ENCODE measurements around the gene TMEM92.
"Not testable (repeated sequence)": the region's sequence is repeated elsewhere in the genome, so short reads cannot be mapped to it uniquely, and the experiment has no call there.

TMEM92 gene

DNA sequence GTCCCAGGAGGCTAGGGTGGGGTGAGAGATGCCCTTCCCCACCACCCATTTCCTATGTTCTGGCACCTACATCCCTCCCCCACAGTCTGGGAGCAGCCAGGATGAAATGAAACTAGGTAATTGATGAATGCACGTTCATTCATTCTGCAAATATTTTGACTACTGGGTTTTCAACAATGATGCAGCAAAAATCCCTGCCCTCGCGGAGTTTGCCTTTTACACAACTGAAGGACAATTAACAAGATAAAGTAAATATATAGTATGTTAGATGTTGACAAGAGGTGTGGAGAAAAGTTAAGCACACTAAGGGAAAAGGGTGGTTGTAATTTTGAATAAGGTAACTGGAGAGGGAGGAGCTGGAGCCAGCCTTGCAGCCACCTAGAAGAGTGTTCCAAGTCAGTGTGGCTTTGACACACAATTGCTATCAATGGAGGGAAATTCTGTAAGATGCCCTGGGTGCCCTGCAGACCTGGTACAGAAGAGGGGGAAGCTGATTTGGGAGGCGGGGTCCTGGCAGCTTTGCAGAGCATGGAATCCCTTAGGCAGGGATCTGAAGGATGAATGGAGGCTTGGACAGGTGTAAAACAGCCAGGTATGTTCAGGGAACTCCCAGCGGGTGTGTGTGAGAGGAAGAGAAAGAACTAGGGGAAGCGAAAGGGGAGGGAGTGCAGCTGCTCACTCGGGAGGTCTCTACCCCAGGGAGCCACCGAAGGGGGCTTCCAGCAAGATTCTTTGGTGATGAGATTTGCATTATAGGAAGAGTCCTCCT, 2.5 kb downstream of the TMEM92 start:
- DNase-seq (no peak), ATAC-seq (no peak)

- ATAC-seq (no peak), DNase-seq (no peak)
These were observed 3.1 kb downstream of the TMEM92 start for GRCh38 chr17:50277357-50277754.

DNA sequence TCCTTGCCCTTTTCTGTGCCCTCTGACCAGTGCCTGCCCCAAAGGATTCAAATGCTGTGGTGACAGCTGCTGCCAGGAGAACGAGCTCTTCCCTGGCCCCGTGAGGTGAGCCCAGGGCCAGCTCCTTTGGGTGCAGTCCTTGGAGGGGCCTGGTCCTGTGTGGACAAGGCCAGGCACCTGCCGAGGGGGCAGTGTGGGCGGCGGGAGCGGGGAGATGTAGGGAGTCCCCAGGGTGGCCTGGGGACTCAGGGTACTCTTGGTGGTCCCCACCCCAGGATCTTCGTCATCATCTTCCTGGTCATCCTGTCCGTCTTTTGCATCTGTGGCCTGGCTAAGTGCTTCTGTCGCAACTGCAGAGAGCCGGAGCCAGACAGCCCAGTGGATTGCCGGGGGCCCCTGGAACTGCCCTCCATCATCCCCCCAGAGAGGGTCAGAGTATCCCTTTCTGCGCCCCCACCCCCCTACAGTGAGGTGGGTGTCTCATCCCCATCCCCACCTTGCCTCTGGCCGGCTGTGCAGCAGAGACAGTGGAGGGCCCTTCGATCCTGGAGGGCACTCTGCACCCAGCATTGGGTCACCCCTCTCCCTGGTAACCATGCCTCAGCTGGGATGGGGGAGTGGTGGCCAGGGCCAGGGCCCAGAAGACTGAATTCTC, 4.4 kb downstream of the TMEM92 start:
- no peak for ATAC-seq
- DNase-seq, result no peak

DNA sequence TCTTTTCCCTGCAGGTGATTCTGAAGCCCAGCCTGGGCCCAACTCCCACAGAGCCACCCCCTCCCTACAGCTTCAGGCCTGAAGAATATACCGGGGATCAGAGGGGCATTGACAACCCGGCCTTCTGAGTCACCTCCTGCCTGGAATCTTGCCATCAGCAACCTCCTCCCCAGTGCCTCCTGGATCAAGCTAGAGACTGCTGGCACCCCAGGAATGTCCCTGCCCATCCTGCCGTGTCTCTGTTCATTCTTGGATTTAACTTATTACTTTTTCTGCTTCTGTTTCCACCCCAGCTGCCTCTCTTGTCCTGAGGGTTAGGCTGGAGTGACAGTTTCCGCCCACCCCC, 4.9 kb downstream of the TMEM92 start:
- DNase-seq (no peak), ATAC-seq (no peak)

- no peak for DNase-seq
- no peak for ATAC-seq
These were observed 5.4 kb downstream of the TMEM92 start for GRCh38 chr17:50279639-50280038.

DNA sequence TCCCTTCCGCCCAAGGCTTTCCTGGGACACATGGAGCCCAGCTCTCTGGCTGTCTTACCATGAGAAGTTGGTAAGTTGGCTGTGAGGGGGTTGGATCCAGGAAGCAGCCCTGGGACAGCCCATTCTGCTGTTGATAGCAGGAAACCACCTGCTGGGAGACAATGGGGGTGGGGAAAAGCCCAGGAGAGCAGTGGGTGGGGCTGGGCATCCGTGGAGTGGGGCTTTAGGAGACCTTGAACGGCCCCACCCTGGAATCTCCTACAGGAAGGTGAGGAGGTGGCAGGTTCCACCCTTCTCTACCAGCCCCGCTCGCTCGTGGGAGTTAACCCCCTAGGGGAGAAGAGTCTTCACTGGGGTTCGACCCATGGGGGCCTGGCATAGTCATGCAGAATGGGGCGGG, 5.8 kb downstream of the TMEM92 start:
- no peak for DNase-seq
- ATAC-seq, result no peak

DNA sequence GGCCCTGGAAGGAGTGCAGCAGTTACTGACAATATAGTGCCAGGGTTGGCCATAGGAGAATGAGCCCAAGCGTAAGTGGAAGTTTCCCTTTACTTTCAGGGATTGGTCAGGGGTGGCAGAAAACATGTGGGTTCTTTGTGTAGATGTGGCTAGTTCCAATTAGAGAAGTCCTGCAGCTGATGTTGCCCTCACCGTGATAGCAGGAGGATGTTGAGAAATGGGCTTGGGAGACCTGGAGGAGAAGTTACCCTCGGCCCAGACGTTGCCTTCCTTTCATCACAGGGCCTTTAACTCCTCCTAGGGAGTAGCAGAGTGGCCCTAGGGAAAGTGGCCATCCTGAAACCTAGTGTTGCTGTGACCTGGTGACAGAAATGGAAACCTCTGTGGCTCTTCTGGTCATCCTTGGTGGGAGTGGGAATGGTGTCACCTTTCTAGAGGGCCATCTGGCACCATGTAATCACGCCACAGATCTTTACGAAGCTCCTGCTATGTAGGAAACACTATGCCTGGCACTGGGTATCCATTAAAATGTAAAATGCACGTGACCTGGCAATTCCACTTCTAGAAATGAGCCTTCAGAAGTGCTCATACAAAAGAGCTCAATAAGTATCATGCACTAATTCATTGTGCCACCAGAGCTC, 6.7 kb downstream of the TMEM92 start:
- ATAC-seq (no peak), DNase-seq (no peak)

GRCh38 chr17:50281739-50282401, 7.6 kb downstream of the TMEM92 start:
- ATAC-seq (no peak), DNase-seq (no peak)

- DNase-seq (peak; percentile 29), ATAC-seq (peak; percentile 60)
These were observed 9.0 kb downstream of the TMEM92 start for GRCh38 chr17:50283246-50283645.

DNA sequence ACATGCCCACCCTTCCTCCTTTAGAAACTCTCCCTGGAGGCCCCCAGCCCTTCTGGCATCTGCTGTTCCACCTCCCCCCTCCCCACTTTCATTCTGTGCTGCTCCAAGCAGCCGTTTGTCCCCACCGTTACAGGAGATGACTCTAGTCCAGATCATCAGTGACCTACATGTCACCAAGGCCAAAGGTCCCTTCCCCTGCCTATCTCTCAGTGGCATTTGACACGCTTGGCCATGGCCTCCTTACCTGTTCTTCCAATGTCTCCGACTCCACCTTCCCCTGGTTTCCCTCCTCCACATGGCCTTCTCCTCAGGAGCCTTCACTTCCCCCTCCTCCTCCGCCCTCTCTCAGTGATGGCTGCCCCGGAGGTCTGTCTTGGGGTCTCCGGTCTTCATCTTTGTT, 9.4 kb downstream of the TMEM92 start:
- DNase-seq (no peak), ATAC-seq (no peak)

DNA sequence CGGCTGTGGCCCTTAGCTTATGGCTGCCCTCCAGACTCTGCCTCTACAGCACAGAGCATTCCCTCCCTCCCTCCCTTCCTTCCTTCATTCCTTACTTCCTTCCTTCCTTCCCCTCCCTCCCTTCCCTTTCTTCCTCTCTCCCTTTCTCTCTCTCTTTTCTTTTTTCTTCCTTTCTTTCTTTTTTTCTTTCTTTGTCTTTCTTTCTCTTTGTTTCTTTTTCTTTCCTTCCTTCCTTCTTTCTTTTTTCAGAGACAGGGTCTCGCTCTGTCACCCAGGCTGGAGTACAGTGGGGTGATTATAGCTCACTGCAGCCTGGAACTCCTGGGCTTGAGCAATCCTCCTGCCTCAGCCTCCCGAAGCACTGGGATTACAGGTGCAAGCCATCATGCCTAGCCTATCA, 11.7 kb downstream of the TMEM92 start:
- DNase-seq, result no peak
- no peak for ATAC-seq

DNA sequence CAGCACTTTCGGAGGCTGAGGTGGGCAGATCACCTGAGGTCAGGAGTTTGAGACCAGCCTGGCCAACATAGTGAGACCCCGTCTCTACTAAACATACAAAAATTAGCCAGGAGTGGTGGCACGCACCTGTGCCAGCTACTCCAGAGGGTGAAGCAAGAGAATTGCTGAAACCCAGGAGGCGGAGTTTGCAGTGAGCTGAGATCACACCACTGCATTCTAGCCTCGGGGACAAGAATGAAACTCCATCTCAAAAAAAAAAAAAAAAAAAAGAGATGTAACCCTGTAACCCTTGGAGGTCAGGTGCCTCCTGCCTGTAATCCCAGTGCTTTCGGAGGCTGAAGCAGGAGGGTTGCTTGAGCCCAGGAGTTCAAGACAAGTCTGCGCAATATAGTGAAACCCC, 13.0 kb downstream of the TMEM92 start:
- not testable (repeated sequence) for ATAC-seq, DNase-seq

- ATAC-seq (no peak), DNase-seq (no peak)
These were observed 14.0 kb downstream of the TMEM92 start for GRCh38 chr17:50288306-50288705.

GRCh38 chr17:50289278-50289677, 15.0 kb downstream of the TMEM92 start:
- DNase-seq (no peak), ATAC-seq (no peak)

DNA sequence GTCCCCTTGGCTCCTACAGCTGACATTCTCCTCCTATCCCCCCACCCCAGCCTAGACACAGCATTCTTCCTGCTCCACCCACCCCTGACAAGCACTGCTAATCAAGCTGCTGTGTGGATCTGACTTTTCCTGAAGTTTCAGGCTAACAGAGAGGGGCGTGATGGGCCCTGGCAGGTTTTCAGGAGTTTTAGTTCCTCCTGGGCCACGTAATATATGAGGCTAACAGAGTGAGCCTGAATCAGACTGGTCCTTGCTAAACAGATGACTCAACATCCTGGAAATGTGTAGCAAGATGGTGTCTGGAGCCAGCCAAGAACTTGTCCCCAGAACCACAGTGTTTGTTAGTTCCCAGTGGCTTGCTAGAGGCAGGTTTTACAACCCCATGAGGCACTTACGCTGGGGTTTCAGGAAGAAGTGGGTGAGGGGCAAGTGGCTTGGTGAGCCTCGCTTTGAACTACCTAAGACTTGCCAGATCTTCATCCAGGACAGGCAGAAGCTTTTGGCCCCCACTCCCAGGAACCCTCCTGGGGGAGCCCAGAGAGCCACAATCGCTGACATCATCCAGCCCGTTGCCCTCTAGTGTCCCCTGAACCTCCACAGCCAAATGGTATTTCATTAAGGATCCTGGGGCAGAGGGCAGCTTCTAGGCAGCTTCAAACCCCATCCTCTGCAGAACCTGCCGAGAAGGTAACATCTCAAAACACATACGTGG, 15.9 kb downstream of the TMEM92 start:
- ATAC-seq (peak; percentile 91), DNase-seq (peak; percentile 17)

GRCh38 chr17:50290933-50291332, 16.7 kb downstream of the TMEM92 start:
- ATAC-seq (no peak), DNase-seq (no peak)

DNA sequence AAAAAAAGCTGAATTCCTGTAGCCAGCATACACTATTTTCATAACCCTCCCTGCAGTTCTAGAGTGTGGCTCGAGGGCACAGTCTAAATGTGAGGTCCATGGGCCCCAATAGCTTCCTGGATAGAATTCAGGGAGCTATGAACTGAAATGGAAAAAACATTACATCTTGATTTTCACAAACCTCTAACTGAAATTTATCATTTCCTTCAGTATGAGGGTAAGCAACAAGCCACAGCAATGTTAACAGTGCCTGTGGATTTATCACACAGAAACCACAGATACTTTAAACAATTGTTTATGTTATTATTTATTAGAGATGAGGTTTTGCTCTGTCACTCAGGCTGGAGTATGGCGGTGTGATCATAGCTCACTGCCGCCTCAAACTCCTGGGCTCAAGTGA, 18.2 kb downstream of the TMEM92 start:
- DNase-seq (no peak), ATAC-seq (no peak)

DNA sequence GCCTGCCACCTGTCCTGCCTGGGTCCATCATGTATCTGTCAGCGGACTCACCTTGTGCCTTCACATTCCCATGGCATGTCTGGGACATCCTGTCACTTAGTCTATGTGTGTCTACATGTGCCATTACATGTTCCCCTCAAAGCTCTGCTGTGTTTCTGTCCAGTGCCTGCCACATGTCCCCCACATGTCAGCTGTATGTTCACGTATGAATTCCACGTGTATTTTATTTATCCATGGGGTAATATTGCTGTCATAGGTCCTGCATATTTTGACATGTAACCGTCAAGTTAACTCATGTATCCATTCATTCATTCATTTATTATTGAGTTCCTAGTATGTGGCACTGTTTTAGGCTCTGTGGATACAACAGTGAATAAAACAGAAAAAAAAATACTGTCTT, 20.8 kb downstream of the TMEM92 start:
- DNase-seq, result no peak
- ATAC-seq, result no peak

- ATAC-seq (peak; percentile 97), DNase-seq (peak; percentile 86)
These were observed 23.2 kb downstream of the TMEM92 start for GRCh38 chr17:50297407-50297865.

GRCh38 chr17:50298018-50298417, 23.8 kb downstream of the TMEM92 start:
- DNase-seq, result no peak
- no peak for ATAC-seq

- ATAC-seq, result no peak
- no peak for DNase-seq
These were observed 25.5 kb downstream of the TMEM92 start for GRCh38 chr17:50299776-50300175.

GRCh38 chr17:50300824-50301223, 26.6 kb downstream of the TMEM92 start:
- DNase-seq, ATAC-seq: not testable (repeated sequence)

Measured in stimulated activated naive CD8-positive, alpha-beta T cell treated with anti-CD3 and anti-CD28 coated beads, Interleukin-15, Interleukin-2, amounts not matched to agents 100 U/mL and 50 U/mL, for 24 hours (primary cell).